PFSK-1 (cell line): Measurements from ENCODE around the gene PDCD6IP.

ENCODE experiments used
- FOXP2 ChIP-seq: optimal IDR thresholded peaks from 2 replicates; pipeline ENCODE3; 2011; ENCODE audit warnings: borderline replicate concordance, control low read depth, inconsistent platforms; ENCODE audit not compliant: insufficient read depth; ENCODE audit errors: extremely low read length, extremely low read depth
- POLR2AphosphoS5 ChIP-seq: IDR thresholded peaks from 2 replicates; pipeline ENCODE4 v1.6.1; 2012; ENCODE audit warnings: low read depth, mild to moderate bottlenecking, control low read depth, low read length, moderate library complexity
- SIN3A ChIP-seq: IDR thresholded peaks from 2 replicates; pipeline ENCODE4 v1.6.1; 2012; ENCODE audit warnings: mild to moderate bottlenecking, low read length, moderate library complexity, borderline replicate concordance; ENCODE audit not compliant: insufficient read depth
- TAF1 ChIP-seq: IDR thresholded peaks from 2 replicates; pipeline ENCODE4 v1.6.1; 2012; ENCODE audit warnings: low read length, control low read depth, borderline replicate concordance; ENCODE audit not compliant: insufficient read depth
- TF ChIP-seq, protein P1 (sequence below), 2 experiments: IDR thresholded peaks; 2 replicates each; pipeline versions ENCODE4 v1.6.1 to v1.8.0; 2011 to 2012; ENCODE audit warnings: low read depth in 2 of 2, low read length in 2 of 2, control low read depth in 1 of 2, inconsistent platforms in 1 of 2, mild to moderate bottlenecking in 1 of 2, moderate library complexity in 1 of 2; ENCODE audit not compliant: insufficient read depth in 1 of 2

The PDCD6IP gene

GRCh38 chr3:33758864-33759263, 39.6 kb upstream of the PDCD6IP start:
- TF ChIP-seq SIN3A (no peak), POLR2AphosphoS5 (no peak), FOXP2 (no peak), TAF1 (no peak)
- TF ChIP-seq, protein P1, sequence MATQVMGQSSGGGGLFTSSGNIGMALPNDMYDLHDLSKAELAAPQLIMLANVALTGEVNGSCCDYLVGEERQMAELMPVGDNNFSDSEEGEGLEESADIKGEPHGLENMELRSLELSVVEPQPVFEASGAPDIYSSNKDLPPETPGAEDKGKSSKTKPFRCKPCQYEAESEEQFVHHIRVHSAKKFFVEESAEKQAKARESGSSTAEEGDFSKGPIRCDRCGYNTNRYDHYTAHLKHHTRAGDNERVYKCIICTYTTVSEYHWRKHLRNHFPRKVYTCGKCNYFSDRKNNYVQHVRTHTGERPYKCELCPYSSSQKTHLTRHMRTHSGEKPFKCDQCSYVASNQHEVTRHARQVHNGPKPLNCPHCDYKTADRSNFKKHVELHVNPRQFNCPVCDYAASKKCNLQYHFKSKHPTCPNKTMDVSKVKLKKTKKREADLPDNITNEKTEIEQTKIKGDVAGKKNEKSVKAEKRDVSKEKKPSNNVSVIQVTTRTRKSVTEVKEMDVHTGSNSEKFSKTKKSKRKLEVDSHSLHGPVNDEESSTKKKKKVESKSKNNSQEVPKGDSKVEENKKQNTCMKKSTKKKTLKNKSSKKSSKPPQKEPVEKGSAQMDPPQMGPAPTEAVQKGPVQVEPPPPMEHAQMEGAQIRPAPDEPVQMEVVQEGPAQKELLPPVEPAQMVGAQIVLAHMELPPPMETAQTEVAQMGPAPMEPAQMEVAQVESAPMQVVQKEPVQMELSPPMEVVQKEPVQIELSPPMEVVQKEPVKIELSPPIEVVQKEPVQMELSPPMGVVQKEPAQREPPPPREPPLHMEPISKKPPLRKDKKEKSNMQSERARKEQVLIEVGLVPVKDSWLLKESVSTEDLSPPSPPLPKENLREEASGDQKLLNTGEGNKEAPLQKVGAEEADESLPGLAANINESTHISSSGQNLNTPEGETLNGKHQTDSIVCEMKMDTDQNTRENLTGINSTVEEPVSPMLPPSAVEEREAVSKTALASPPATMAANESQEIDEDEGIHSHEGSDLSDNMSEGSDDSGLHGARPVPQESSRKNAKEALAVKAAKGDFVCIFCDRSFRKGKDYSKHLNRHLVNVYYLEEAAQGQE (IDR thresholded peaks at IDR 0.05; ENCODE audit: insufficient read depth in 1 of 2, low read depth in 2 of 2, low read length in 2 of 2), result no peak

DNA sequence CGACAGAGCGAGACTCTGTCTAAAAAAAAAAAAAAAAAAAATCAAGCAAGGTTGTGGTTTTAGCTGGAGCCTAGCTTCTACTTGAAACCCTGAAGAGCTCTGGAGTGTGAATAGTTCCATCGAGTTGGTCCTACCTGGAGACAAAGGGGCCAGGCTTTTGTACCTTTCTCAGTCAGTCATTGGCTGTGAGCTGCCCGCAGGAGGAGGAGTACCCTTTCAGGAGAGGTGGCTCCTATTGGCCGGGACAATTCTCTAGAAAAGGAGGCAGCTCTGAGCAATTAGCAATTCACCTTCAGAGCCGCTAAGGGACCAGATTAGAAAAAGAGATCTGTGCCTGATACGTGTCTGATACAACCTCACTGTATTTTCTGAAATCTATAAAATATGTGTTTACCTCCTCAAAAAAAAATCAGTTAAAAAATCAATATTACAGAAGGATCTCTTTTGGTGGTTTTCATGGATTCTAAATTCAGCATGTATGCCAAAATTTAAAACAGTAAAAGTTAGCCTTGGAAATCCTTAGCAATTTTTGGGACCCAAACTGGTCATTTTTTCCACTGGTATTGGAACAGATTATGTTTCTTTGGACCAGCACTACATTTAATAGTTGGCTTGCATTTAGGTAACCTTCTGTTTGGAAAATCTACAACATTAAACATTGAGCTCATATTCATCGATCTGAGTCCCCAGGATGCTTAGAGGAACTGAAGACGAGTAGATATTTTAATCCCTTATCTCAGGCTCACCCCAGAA, 29.7 kb upstream of the PDCD6IP start:
- no peak for TF ChIP-seq POLR2AphosphoS5
- TF ChIP-seq FOXP2, result no peak
- TF ChIP-seq TAF1, result no peak
- TF ChIP-seq, protein P1 (IDR thresholded peaks at IDR 0.05; ENCODE audit: insufficient read depth in 1 of 2, low read depth in 2 of 2, low read length in 2 of 2), result no peak
- TF ChIP-seq SIN3A, result no peak

GRCh38 chr3:33773637-33774036, 24.8 kb upstream of the PDCD6IP start:
- TF ChIP-seq SIN3A (no peak), POLR2AphosphoS5 (no peak), FOXP2 (no peak), TAF1 (no peak)
- TF ChIP-seq, protein P1 (IDR thresholded peaks at IDR 0.05; ENCODE audit: insufficient read depth in 1 of 2, low read depth in 2 of 2, low read length in 2 of 2), result no peak

DNA sequence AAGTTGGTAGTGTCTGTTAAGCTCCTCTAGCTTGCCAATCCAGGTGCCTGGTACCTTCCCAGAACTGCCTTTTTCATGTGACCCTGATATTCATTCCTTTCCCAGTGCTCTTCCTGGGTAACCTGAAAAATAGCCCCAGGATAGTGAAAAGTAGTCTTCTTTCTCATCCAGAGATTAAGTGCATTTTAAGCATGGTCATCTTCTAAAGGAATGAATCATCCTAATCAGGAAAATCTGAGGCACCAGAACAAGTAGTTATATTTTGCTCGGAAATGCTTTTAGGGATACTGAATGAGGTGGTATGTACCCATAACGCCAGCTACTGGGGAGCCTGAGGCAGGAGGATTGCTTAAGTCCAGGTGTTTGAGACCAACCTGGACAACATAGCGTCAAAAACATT, 23.1 kb upstream of the PDCD6IP start:
- TF ChIP-seq TAF1 (no peak), FOXP2 (no peak), POLR2AphosphoS5 (no peak), SIN3A (no peak)
- TF ChIP-seq, protein P1 (IDR thresholded peaks at IDR 0.05; ENCODE audit: insufficient read depth in 1 of 2, low read depth in 2 of 2, low read length in 2 of 2), result no peak
